Measurements from ENCODE around the gene CCDC92. TPM values are rescaled to one million over a fixed set of nuclear protein-coding genes. Genes with fewer than 3 reads are reported as not detected.
A peak's percentile ranks its signal among the peaks of the same experiment; 100 is the strongest.

The CCDC92 gene
- total and polyA plus RNA-seq, 2 of the 8 experiments (the other 6 are each of a cell fraction or from before 2014, with no cell fraction given): 0.43 to 0.51 TPM

GRCh38 chr12:123983822-123984485 lies 11.3 kb upstream of the CCDC92 start:
- Histone ChIP-seq H3K27ac (ENCODE audit: low read depth, low read length) (no peak overlapping the region), H3K4me2 (ENCODE audit: insufficient read depth in 1 of 2, low read depth in 2 of 2, low read length in 2 of 2) (no peak overlapping the region), H3K79me1 (ENCODE audit: low read depth, low read length) (no peaks in the 10 kb centered on the region; the same call in 1 of the 2 replicates), H3K23me2 (ENCODE audit: low read depth, low read length) (no peaks in the 10 kb centered on the region), H2AK5ac (ENCODE audit: low read depth, low read length) (no peak overlapping the region), H4K91ac (replicated peaks; ENCODE audit: insufficient read length, low read length) (no peak overlapping the region), H2BK120ac (replicated peaks; ENCODE audit: low read depth, low read length) (no peak overlapping the region), H3K9ac (replicated peaks in 1 of 4; ENCODE audit: extremely low read depth in 1 of 4, low read depth in 3 of 4, low read length in 3 of 4) (no peak overlapping the region), H4K8ac (ENCODE audit: extremely low read depth, insufficient read depth, low read length) (no peak overlapping the region), H3K79me2 (ENCODE audit: control insufficient read depth in 1 of 2, insufficient read depth in 2 of 2, low read length in 2 of 2) (no peaks in the 10 kb centered on the region), H4K5ac (ENCODE audit: insufficient read length, low read depth, low read length) (no peak overlapping the region), H2BK12ac (ENCODE audit: low read depth, low read length) (no peak overlapping the region), H3K23ac (ENCODE audit: insufficient read length) (no peak overlapping the region), H3K9me3 (ENCODE audit: insufficient read depth in 2 of 2, low read depth in 1 of 2, low read length in 1 of 2) (no peaks in the 10 kb centered on the region), H3K18ac (ENCODE audit: extremely low read depth, low read length) (no peak overlapping the region), H3K36me3 (ENCODE audit: control insufficient read depth in 2 of 4, insufficient read depth in 4 of 4, low read length in 3 of 4) (no peaks in the 10 kb centered on the region; a peak in 1 of 8 replicates), H2BK15ac (ENCODE audit: low read length) (no peak overlapping the region), H3K4ac (replicated peaks; ENCODE audit: insufficient read length, low read depth, low read length) (no peak overlapping the region), H3K4me3 (ENCODE audit: extremely low read depth in 1 of 4, insufficient read depth in 2 of 4, low read depth in 3 of 4, low read length in 4 of 4) (no peak overlapping the region), H3K14ac (ENCODE audit: insufficient read length) (no peak overlapping the region), H4K20me1 (replicated peaks in 1 of 2; ENCODE audit: control insufficient read depth in 1 of 2, insufficient read depth in 2 of 2, low read length in 2 of 2) (peaks cover 7 to 14% of the 10 kb centered on the region in 2 experiments), H3K56ac (replicated peaks; ENCODE audit: insufficient read length, low read depth, low read length) (no peak overlapping the region), H2BK5ac (ENCODE audit: low read depth, low read length) (no peak overlapping the region), H3K4me1 (replicated peaks in 1 of 4; ENCODE audit: control insufficient read depth in 3 of 4, insufficient read depth in 4 of 4, low read length in 3 of 4) (no peaks in the 10 kb centered on the region), H2AFZ (ENCODE audit: low read length) (no peak overlapping the region), H3K27me3 (replicated peaks in 1 of 4; ENCODE audit: control insufficient read depth in 3 of 4, extremely low read depth in 1 of 4, insufficient read depth in 3 of 4, low read length in 3 of 4) (no peaks in the 10 kb centered on the region), H2BK20ac (ENCODE audit: low read length) (no peak overlapping the region)
- WGBS, 2 experiments (ENCODE audit: extremely low coverage in 1 of 2, insufficient coverage in 1 of 2, insufficient read length in 1 of 2, insufficient replicate concordance in 2 of 2, low coverage in 1 of 2, low lambda C conversion rate in 2 of 2, missing lambda C conversion rate in 1 of 2): 76% methylated on average over 7 of the region's 7 CpGs; no CpG with 5 or more reads in 1 of the 2 experiments
- DNase-seq (ENCODE audit: low read depth in 1 of 2, low spot score in 2 of 2): no peak
- ChIA-PET POLR2A (ENCODE audit: partially characterized antibody) (interaction anchor here (1.5 kb wide), 1 partner anchor 10 kb away, joined by 5 read pairs; no protein-coding TSS in a partner anchor), CTCF (ENCODE audit: partially characterized antibody) (interaction anchor here (0.6 to 3.2 kb wide), 22 partner anchors 8 to 426 kb away, joined by 3 to 14 read pairs (median 4); no protein-coding TSS in a partner anchor)
- FAIRE-seq: peak; percentile 73
- no peak for TF ChIP-seq JUN (IDR thresholded peaks at IDR 0.05; ENCODE audit: low read depth, low read length)
